Right lobe of liver (tissue), 5 donors: ENCODE data around the gene PLG. TPM values are rescaled to one million over a fixed set of nuclear protein-coding genes. Genes with fewer than 3 reads are reported as not detected.

Experiments
- total RNA-seq, 6 experiments: library from RNA; depleted of rRNA in 2 of 6; stranded (reverse); fragments of >200 nt in 2 of 6; fragmentation: NEBNext Ultra II Directional in 3 of 6; extraction: Animal tissue kit (Norgen Biotek cat#: 25700) in 3 of 6; gene quantifications; one replicate each; pipeline versions ENCODE4 v1.1.0 to v1.2.4, GENCODE V29; 2016 to 2023
- donor health status: DM: no; HTN: no; CAD: no.
- donor health status: DM: no; HTN: no; CAD: no.
- donor health status: DM: no; HTN: yes; CAD: no.
- donor health status: DM: no; HTN: yes; CAD: no.

PLG gene
- total RNA-seq, 6 experiments from 2014 or later = 756 to 3,432 (median 1,885) TPM

Other genes with a start within 250 kb of the PLG start
- gene LPA, start 38.0 kb upstream of the PLG start, total RNA-seq = 100 to 1,000 TPM in 4 of 6 experiments, 10 to 100 TPM in 2; 13.5 to 442 (median 184) TPM